H9 (cell line): ENCODE data around the gene STX16. TPM values are rescaled to one million over a fixed set of nuclear protein-coding genes. Genes with fewer than 3 reads are reported as not detected.

Experiments
- DNase-seq: peaks from one replicate; pipeline ENCODE4 v3.0.0-alpha.2; 2017
- H2AFZ ChIP-seq: one replicate; pipeline ENCODE4 v1.6.1; 2013; ENCODE audit warnings: mild to moderate bottlenecking, low read length, control low read depth, moderate library complexity
- H2AK5ac ChIP-seq: 2 replicates; pipeline ENCODE4 v1.6.1; 2013; ENCODE audit warnings: low read length, control low read depth, mixed read lengths; ENCODE audit not compliant: insufficient read length
- H2BK120ac ChIP-seq: one replicate; pipeline ENCODE4 v1.6.1; 2013; ENCODE audit warnings: low read depth, mild to moderate bottlenecking, low read length, control low read depth, inconsistent platforms; ENCODE audit not compliant: poor library complexity, severe bottlenecking
- H2BK12ac ChIP-seq: 2 replicates; pipeline ENCODE4 v1.6.1; 2013; ENCODE audit warnings: low read length, control low read depth, mixed read lengths, low read depth; ENCODE audit not compliant: insufficient read length
- H2BK15ac ChIP-seq: 2 replicates; pipeline ENCODE4 v1.6.1; 2013; ENCODE audit warnings: low read depth, low read length, control low read depth
- H2BK20ac ChIP-seq: one replicate; pipeline ENCODE4 v1.6.1; 2013; ENCODE audit warnings: low read depth, mild to moderate bottlenecking, low read length, control low read depth, inconsistent platforms; ENCODE audit not compliant: poor library complexity, severe bottlenecking
- H2BK5ac ChIP-seq: 2 replicates; pipeline ENCODE4 v1.6.1; 2013; ENCODE audit warnings: low read length, control low read depth, mixed read lengths; ENCODE audit not compliant: insufficient read length
- H3K14ac ChIP-seq: 2 replicates; pipeline ENCODE4 v1.6.1; 2013; ENCODE audit warnings: low read length, control low read depth; ENCODE audit not compliant: insufficient read depth
- H3K18ac ChIP-seq: 2 replicates; pipeline ENCODE4 v1.6.1; 2013; ENCODE audit warnings: low read depth, mild to moderate bottlenecking, mixed read lengths, low read length, control low read depth; ENCODE audit not compliant: insufficient read length
- H3K23ac ChIP-seq: 2 replicates; pipeline ENCODE4 v1.6.1; 2013; ENCODE audit warnings: low read length, control low read depth, mixed read lengths, low read depth; ENCODE audit not compliant: insufficient read length
- H3K23me2 ChIP-seq: 2 replicates; pipeline ENCODE4 v1.6.1; 2013; ENCODE audit warnings: low read depth, mild to moderate bottlenecking, mixed read lengths, low read length, control low read depth; ENCODE audit not compliant: insufficient read length, poor library complexity, severe bottlenecking
- H3K27ac ChIP-seq: 2 replicates; pipeline ENCODE4 v1.5.1; 2013; ENCODE audit warnings: low read length, control low read depth, mixed read lengths, low read depth; ENCODE audit not compliant: insufficient read length
- H3K27me3 ChIP-seq: 2 replicates; pipeline ENCODE4 v1.6.1; 2013; ENCODE audit warnings: low read length, control low read depth, inconsistent platforms; ENCODE audit not compliant: insufficient read depth
- H3K4ac ChIP-seq: 2 replicates; pipeline ENCODE4 v1.6.1; 2013; ENCODE audit warnings: low read depth, mild to moderate bottlenecking, control low read depth, inconsistent platforms, low read length, moderate library complexity
- H3K4me1 ChIP-seq: 2 replicates; pipeline ENCODE4 v1.6.1; 2013; ENCODE audit warnings: low read length, control low read depth, inconsistent platforms; ENCODE audit not compliant: insufficient read depth
- H3K4me2 ChIP-seq: 2 replicates; pipeline ENCODE4 v1.6.1; 2013; ENCODE audit warnings: low read length, control low read depth, mixed read lengths; ENCODE audit not compliant: insufficient read length, insufficient read depth
- H3K56ac ChIP-seq: 2 replicates; pipeline ENCODE4 v1.6.1; 2013; ENCODE audit warnings: low read depth, mild to moderate bottlenecking, mixed read lengths, low read length, control low read depth; ENCODE audit not compliant: insufficient read length
- H3K79me1 ChIP-seq: 2 replicates; pipeline ENCODE4 v1.6.1; 2013; ENCODE audit warnings: low read depth, mild to moderate bottlenecking, moderate library complexity, low read length, control low read depth, inconsistent platforms; ENCODE audit not compliant: insufficient read depth, poor library complexity, severe bottlenecking
- H3K79me2 ChIP-seq: 2 replicates; pipeline ENCODE4 v1.6.1; 2013; ENCODE audit warnings: low read length, control low read depth, inconsistent platforms; ENCODE audit not compliant: insufficient read depth
- H3K9ac ChIP-seq: 2 replicates; pipeline ENCODE4 v1.6.1; 2013; ENCODE audit warnings: low read length, control low read depth, mixed read lengths; ENCODE audit not compliant: insufficient read length; ENCODE audit errors: extremely low read depth
- H3K9me3 ChIP-seq: one replicate; pipeline ENCODE4 v1.6.1; 2013; ENCODE audit warnings: low read depth, low read length, inconsistent platforms; ENCODE audit not compliant: control insufficient read depth
- H3T11ph ChIP-seq: one replicate; pipeline ENCODE4 v1.6.1; 2013; ENCODE audit warnings: mild to moderate bottlenecking, low read length, control low read depth, inconsistent platforms
- H4K20me1 ChIP-seq: one replicate; pipeline ENCODE4 v1.6.1; 2013; ENCODE audit not compliant: control insufficient read depth, insufficient read length, insufficient read depth
- H4K5ac ChIP-seq: 2 replicates; pipeline ENCODE4 v1.6.1; 2013; ENCODE audit warnings: low read depth, mild to moderate bottlenecking, mixed read lengths, low read length, control low read depth; ENCODE audit not compliant: insufficient read length
- H4K8ac ChIP-seq: replicated peaks from 2 replicates; pipeline ENCODE4 v1.6.1; 2013; ENCODE audit warnings: low read length, control low read depth, mixed read lengths, low read depth; ENCODE audit not compliant: insufficient read length
- H4K91ac ChIP-seq: 2 replicates; pipeline ENCODE4 v1.6.1; 2013; ENCODE audit warnings: low read depth, mild to moderate bottlenecking, moderate library complexity, mixed read lengths, low read length, control low read depth; ENCODE audit not compliant: insufficient read length
- H3K27ac Mint-ChIP-seq, 3 experiments: 2 replicates in 2 of 3; 3 replicates in 1 of 3; pipeline ENCODE4 v1.8.0; 2020 to 2021; ENCODE audit warnings: mixed read lengths in 3 of 3, mild to moderate bottlenecking in 1 of 3, moderate library complexity in 1 of 3
- H3K27me3 Mint-ChIP-seq: 2 replicates; pipeline ENCODE4 v1.8.0; 2021; ENCODE audit warnings: low read depth, mild to moderate bottlenecking, moderate library complexity, mixed read lengths
- H3K36me3 Mint-ChIP-seq, 3 experiments: 2 replicates in 2 of 3; 3 replicates in 1 of 3; pipeline ENCODE4 v1.8.0; 2020 to 2021; ENCODE audit warnings: low read depth in 3 of 3, mixed read lengths in 3 of 3; ENCODE audit not compliant: insufficient read depth in 1 of 3
- H3K4me1 Mint-ChIP-seq, 2 experiments: 2 replicates each; pipeline ENCODE4 v1.8.0; 2020; ENCODE audit warnings: mixed read lengths in 2 of 2
- H3K4me3 Mint-ChIP-seq, 2 experiments: 2 replicates in 1 of 2; 3 replicates in 1 of 2; pipeline ENCODE4 v1.8.0; 2020 to 2021; ENCODE audit warnings: mild to moderate bottlenecking in 2 of 2, mixed read lengths in 2 of 2, moderate library complexity in 1 of 2
- H3K9me3 Mint-ChIP-seq, 2 experiments: 2 replicates in 1 of 2; 3 replicates in 1 of 2; pipeline ENCODE4 v1.8.0; 2020; ENCODE audit warnings: mild to moderate bottlenecking in 2 of 2, mixed read lengths in 2 of 2, moderate library complexity in 1 of 2
- WGBS: extraction: QIAGEN DNeasy Blood & Tissue Kit; methylation state at CpG from one replicate; pipeline ENCODE4 v1.1.7; 2013; ENCODE audit warnings: missing lambda C conversion rate, low lambda C conversion rate, mixed read lengths; ENCODE audit not compliant: insufficient read length; ENCODE audit errors: extremely low coverage; 5-methylcytosine and 5-hydroxymethylcytosine counted together
- total RNA-seq: library from RNA; stranded (reverse); gene quantifications from 2 replicates; pipeline ENCODE4 v1.2.1, GENCODE V29; 2021
- TF ChIP-seq, protein P1 (sequence below): fragments of 200-600 bp; sonication (generic); conservative IDR thresholded peaks from 3 replicates; pipeline ENCODE4 v1.8.0; 2021; ENCODE audit warnings: antibody characterized with exemption, mild to moderate bottlenecking

Gene STX16
- total RNA-seq, 1 experiment from 2014 or later = 87.8 TPM

DNA sequence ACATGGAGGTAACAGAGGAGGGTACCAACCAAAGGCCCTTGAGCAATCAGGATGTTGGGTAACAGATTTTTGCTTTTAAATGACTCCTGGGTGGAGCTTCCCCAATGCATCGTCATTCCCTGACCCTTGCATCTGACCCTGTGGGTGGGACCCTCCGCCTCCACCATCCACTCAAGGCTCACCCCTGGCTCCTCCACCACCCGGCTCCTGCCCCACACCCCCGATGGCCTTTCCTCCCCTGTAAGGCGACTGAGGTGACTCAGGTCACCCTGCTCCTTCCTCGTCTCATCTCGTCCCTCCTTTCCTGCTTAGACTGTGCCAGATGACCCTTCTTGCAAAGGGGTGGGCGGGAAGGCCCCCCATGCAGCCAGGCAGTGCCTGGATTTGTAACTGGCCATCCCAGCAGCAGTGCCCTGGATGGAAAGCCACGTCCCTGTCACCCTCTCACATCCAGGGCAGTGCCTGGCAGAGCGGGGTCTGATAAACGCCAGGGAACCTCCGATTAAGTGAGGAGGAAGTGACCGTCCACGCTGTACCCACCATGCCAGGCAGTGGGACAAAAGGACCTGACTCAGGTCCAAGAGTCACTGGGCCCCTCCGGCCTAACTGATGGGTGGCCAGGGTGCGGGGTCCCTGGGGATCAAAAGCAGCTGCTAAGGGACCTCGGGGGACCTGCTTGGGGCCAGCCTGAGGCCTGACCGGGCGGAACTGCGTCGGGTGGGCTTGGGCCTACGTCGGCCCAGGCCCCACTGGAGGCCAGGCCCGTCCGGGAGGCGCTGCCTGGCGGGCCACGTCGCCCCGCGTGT lies 40.9 kb downstream of the STX16 start:
- Mint-ChIP-seq H3K27ac (peak overlapping the region; percentile 57 to 85 (median 71); a peak in 5 of 7 replicates), H3K36me3 (peaks cover 0 to 8% (median 0%) of the 10 kb centered on the region in 3 experiments; a peak in 2 of 7 replicates), H3K27me3 (no peaks in the 10 kb centered on the region), H3K9me3 (no peaks in the 10 kb centered on the region), H3K4me1 (peaks cover 26 to 35% of the 10 kb centered on the region in 2 experiments), H3K4me3 (peak overlapping the region; percentile 0 to 40; a peak in 3 of 5 replicates)
- H3T11ph ChIP-seq = no peak overlapping the region
- no CpG with 5 or more reads among the region's 31 CpGs for WGBS
- no peak overlapping the region for H3K23ac ChIP-seq
- H3K4ac ChIP-seq = no peak overlapping the region
- no peak overlapping the region for H2BK20ac ChIP-seq
- H3K4me2 ChIP-seq = no peak overlapping the region
- no peaks in the 10 kb centered on the region; the same call in 1 of the 2 replicates for H3K4me1 ChIP-seq
- H2BK15ac ChIP-seq = no peak overlapping the region
- no peak overlapping the region for H3K27ac ChIP-seq
- no peak overlapping the region for H3K9ac ChIP-seq
- H3K79me2 ChIP-seq = peaks cover 2% of the 10 kb centered on the region; the same call in 1 of the 2 replicates
- H4K20me1 ChIP-seq = no peaks in the 10 kb centered on the region
- TF ChIP-seq, protein P1, sequence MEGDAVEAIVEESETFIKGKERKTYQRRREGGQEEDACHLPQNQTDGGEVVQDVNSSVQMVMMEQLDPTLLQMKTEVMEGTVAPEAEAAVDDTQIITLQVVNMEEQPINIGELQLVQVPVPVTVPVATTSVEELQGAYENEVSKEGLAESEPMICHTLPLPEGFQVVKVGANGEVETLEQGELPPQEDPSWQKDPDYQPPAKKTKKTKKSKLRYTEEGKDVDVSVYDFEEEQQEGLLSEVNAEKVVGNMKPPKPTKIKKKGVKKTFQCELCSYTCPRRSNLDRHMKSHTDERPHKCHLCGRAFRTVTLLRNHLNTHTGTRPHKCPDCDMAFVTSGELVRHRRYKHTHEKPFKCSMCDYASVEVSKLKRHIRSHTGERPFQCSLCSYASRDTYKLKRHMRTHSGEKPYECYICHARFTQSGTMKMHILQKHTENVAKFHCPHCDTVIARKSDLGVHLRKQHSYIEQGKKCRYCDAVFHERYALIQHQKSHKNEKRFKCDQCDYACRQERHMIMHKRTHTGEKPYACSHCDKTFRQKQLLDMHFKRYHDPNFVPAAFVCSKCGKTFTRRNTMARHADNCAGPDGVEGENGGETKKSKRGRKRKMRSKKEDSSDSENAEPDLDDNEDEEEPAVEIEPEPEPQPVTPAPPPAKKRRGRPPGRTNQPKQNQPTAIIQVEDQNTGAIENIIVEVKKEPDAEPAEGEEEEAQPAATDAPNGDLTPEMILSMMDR = no peak
- H4K8ac ChIP-seq = no peak overlapping the region
- no peak overlapping the region for H2BK12ac ChIP-seq
- no peaks in the 10 kb centered on the region for H3K9me3 ChIP-seq
- H2BK120ac ChIP-seq = no peak overlapping the region
- DNase-seq = peak; percentile 58
- H3K56ac ChIP-seq = no peak overlapping the region
- no peak overlapping the region for H2AK5ac ChIP-seq
- H3K27me3 ChIP-seq = no peaks in the 10 kb centered on the region
- no peak overlapping the region for H3K18ac ChIP-seq
- H3K14ac ChIP-seq = no peak overlapping the region
- H2BK5ac ChIP-seq = no peak overlapping the region
- H2AFZ ChIP-seq = no peak overlapping the region
- H4K91ac ChIP-seq = no peak overlapping the region
- no peaks in the 10 kb centered on the region for H3K23me2 ChIP-seq
- H4K5ac ChIP-seq = no peak overlapping the region
- no peaks in the 10 kb centered on the region for H3K79me1 ChIP-seq
